GM18870 (cell line): ENCODE measurements around the gene NME2.
"Not testable (repeated sequence)": the region's sequence is repeated elsewhere in the genome, so short reads cannot be mapped to it uniquely, and the experiment has no call there.

Experiments used
- ATAC-seq: cut with Tn5 transposase; IDR thresholded peaks from one replicate; pipeline ENCODE4 v1.9.1; 2021; ENCODE audit warnings: moderate library complexity; ENCODE audit not compliant: unreplicated experiment

NME2 gene

GRCh38 chr17:51166198-51166986 lies at the start of gene NME2:
TSS of gene NME2 (plus strand) at chr17:51166411. CDS start at chr17:51166831, 420 bp downstream.
- ATAC-seq: peak; percentile 59

DNA sequence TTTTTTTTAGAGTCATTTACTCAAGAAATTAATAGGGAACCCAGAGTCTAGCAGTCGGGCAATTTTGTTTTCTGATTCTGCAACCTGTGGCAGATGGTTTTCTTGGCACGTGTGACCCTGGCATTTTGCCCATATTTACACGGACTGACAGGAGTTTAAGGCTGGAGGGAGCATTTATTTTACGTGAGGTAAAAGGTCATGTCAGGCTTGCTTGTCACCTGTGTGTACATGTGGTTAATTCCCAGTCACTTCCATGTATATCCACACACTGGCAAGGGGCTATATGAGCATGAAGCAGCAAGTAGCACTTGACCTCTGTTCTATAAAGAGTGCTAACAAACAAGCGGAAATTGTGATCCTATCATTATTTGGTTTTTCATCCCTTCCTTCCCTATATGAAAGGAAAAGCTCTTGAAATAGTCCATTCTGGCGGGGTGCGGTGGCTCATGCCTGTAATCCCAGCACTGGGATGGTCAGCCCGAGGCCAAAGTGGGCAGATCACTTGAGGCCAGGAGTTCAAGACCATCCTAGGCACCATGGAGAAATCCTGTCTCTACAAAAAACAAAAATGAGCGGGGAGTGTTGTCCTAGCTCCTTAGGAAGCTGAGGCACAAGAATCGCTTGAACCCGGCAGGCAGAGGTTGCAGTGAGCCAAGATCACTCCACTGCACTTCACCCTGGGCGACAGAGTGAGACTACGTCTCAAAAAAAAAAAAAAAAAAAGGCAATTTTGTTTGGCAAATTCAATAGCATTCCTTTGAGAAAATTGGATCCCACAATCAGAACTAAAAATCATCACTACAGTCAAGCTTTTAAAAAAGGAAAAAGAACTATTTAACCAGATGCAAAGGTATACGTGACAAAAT lies 47.6 kb upstream of the NME2 start:
- ATAC-seq: no peak

GRCh38 chr17:51119415-51120356 lies 46.5 kb upstream of the NME2 start:
- no peak for ATAC-seq

DNA sequence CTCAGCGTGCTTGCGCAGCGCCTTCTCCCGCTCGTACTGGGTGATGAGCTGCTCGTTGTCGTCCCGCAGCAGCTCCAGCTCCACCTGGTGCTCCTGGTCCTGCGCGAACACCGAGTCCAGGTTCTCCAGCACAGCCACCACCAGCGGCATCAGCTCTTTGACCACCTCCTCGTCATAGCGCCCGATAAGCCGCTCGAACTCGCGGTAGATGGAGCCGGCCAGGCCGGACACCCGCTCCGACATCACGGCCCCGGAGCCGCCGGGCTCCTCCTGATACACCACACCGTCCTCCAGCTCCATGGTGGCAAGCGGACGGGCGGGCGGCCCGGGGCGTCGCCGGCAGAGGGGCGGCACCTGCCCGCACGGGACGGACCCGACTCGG lies 45.9 kb upstream of the NME2 start:
- peak; percentile 23 for ATAC-seq

DNA sequence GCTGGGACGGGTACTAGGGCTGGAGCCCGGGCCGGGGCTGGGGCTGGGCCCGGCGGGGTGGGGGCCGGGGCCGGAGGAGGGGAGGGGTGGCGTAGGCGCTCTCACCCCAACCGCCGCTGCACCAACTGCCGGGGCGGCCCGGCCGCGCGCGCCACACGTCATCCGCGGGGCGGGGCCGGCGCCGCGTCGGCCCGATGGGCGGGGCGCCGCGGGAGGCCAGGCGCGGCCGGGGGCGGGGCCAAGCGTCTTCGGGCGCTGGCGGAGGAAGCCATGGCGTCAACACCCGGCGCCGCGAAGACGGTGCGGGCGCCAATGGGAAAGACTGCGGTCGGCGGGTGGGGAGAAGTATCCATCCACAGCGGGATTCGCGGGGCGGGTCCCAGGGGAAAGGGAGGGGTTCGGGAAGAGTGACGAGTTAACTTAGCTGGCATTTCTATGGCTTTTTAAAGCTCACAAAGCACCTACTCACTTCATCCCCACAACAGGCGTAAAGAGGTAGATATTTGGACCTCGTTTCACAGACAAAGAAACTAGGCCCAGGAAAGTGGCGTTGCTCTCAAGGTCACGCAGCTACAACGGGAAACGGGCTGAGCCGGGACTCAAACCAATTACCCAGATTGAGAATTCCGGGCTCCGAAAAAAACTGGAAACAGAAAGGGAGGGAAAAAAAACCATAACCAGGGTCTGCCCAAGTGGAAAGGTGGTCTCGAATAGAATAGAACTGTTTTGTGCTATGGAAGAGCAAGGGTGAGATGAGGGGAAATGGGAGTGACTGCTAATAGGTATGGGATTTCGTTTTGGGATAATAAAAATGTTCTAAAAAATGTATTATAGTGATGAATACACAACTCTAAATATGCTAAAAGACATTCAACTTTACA lies 45.2 kb upstream of the NME2 start, which contains the start of gene SPAG9:
Gene SPAG9, minus strand, starts transcription at position 130 of the 881 bp plus-strand sequence. CDS start 212 bp downstream, outside the sequence.
- peak; percentile 34 for ATAC-seq

- peak; percentile 54 for ATAC-seq
These were observed 44.4 kb upstream of the NME2 start for GRCh38 chr17:51121620-51122472.

- not testable (repeated sequence) for ATAC-seq
These were observed 43.6 kb upstream of the NME2 start for GRCh38 chr17:51122473-51123115.

DNA sequence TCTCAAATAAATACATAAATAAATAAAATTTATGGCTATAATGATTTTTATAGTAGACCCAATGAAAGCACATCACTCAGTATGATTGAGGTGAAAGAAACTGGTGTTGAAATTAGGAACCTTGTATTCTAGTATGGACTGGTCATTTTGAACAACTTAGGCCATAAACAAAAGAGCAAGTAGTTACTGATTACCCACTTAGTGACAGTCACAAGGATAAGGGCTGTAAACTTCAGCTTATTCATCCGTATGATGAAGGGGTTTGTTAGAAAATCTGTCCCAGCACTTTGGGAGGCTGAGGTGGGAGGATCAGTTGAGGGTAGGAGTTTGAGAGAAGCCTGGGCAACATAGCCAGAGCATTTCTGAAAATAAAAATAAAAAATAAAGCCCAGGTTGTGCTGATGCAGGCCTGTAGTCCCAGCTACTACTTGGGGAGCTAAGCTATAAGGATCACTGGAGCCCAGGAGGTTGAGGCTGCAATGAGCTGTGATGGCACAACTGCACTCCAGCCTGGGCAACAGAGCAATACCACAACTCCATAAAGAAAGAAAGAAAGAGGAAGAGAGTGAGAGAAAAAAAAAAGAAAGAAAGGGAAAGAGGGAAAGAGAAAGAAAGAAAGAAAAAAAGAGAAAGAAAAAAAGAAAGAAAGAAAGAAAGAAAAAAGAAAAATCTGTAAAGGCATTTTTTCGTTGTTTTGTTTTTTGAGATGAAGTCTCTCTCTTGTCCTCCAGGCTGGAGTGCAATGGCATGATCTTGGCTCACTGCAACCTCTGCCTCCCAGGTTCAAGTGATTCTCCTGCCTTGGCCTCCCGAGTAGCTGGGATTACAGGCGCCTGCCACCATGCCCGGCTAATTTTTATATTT lies 41.3 kb upstream of the NME2 start:
- ATAC-seq: no peak

GRCh38 chr17:51128076-51128475 lies 38.1 kb upstream of the NME2 start:
- no peak for ATAC-seq

- ATAC-seq: peak; percentile 88
These were observed 33.3 kb upstream of the NME2 start for GRCh38 chr17:51132964-51133319.

DNA sequence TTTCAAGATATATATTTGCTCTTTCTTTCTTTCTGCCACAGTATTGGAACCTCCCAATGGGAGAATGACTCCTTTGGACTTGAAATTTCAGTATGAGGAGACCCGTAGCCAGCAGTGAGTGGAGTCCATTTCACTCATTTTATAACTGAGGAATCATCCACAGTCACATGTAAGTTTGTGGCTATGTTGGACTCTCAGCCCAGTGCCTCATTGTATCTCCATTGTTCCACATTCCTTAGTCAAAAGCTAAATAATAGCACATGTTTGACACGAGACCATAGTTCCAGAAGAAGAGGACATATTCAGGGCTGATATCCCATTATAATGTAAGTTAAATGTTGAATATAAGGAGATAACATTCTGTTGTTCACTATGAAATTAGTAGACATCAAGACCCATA lies 32.8 kb upstream of the NME2 start:
- no peak for ATAC-seq

- ATAC-seq: no peak
These were observed 30.3 kb upstream of the NME2 start for GRCh38 chr17:51135956-51136355.

- ATAC-seq: no peak
These were observed 23.6 kb upstream of the NME2 start for GRCh38 chr17:51142597-51142996.

- ATAC-seq: no peak
These were observed 21.8 kb upstream of the NME2 start for GRCh38 chr17:51144266-51145022.

DNA sequence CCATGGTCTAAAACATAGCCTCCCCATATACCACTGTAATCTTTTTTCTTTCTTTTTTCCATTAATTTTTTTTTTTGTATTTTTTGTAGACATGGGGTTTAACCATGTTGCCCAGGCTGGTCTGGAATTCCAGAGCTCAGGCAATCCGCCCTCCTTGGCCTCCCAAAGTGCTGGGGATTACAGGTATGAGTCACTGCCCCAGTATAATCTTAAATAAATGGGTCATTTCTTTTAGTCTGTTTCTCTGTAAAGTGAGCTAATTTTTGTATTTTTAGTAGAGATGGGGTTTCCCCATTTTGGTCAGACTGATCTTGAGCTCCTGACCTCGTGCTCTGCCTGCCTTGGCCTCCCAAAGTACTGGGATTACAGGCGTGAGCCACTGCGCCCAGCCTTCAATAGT lies 18.6 kb upstream of the NME2 start:
- no peak for ATAC-seq

- ATAC-seq: no peak
These were observed 17.0 kb upstream of the NME2 start for GRCh38 chr17:51149163-51149562.

DNA sequence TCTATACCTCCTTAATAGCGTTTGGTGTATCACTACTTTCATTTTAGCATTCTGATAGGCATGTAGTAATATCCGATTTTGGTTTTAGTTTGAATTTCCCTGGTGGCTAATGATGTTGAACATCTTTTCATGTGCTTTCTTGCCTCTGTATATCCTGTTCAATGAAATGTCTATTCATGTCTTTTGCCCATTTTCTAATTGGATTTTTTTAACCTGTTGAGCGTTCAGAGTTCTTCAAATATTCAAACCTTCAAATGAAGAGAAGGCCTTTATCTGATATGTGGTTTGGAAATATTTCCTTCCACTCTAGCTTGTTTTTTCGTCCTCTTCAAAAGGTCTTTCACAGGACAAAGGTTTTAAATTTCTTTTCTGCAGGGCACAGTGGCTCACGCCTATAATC lies 15.3 kb upstream of the NME2 start:
- ATAC-seq: no peak
